Left lung (tissue), 10 donors: ENCODE measurements around the gene CPNE4. TPM values are rescaled to one million over a fixed set of nuclear protein-coding genes. Genes with fewer than 3 reads are reported as not detected.

Experiments used
- ATAC-seq: fragments of 200-7000 bp; cut with Tn5 transposase; one replicate; pipeline ENCODE4 v1.9.1; 2020; ENCODE audit warnings: moderate library complexity
- DNase-seq, 4 donors: peaks; one replicate each; pipeline ENCODE4 v3.0.0-alpha.2; 2013 to 2020
- H3K27ac ChIP-seq, 2 donors: fragments of 200-600 bp; sonication (generic) in 1 of 2; one replicate each; pipeline versions ENCODE4 v1.5.0 to v1.8.0; 2020 to 2021
- H3K27me3 ChIP-seq, 2 donors: fragments of 200-600 bp; sonication (generic) in 1 of 2; one replicate each; pipeline versions ENCODE4 v1.5.0 to v1.8.0; 2020 to 2021
- H3K36me3 ChIP-seq, 2 donors: fragments of 200-600 bp; sonication (generic) in 1 of 2; one replicate each; pipeline versions ENCODE4 v1.5.0 to v1.8.0; 2020 to 2021
- H3K4me1 ChIP-seq, 2 donors: fragments of 200-600 bp; one replicate each; pipeline ENCODE4 v1.8.0; 2021
- H3K4me3 ChIP-seq, 2 donors: fragments of 200-600 bp; sonication (generic) in 1 of 2; one replicate each; pipeline versions ENCODE4 v1.5.0 to v1.8.0; 2020 to 2021; ENCODE audit warnings: mild to moderate bottlenecking in 1 of 2
- H3K9me3 ChIP-seq, 2 donors: fragments of 200-600 bp; sonication (generic) in 1 of 2; one replicate each; pipeline versions ENCODE4 v1.5.0 to v1.8.0; 2020 to 2021
- intact Hi-C, 2 donors: fragments of 100-400 bp; cut with DNase I; formaldehyde crosslinking; loops; one replicate each; pipeline versions ENCODE4 v1.11.2 to v1.14.2; 2022
- polyA plus RNA-seq, 6 donors: library from polyadenylated mRNA; unstranded; fragments of 120-200 nt; gene quantifications; one replicate each; pipeline ENCODE4 v1.2.1, GENCODE V29; 2013; ENCODE audit not compliant: insufficient read length in 6 of 6
- total RNA-seq, 2 donors: library from RNA; stranded (reverse); fragmentation: NEBNext Ultra II Directional; extraction: Animal tissue kit (Norgen Biotek cat#: 25700); gene quantifications; one replicate each; pipeline ENCODE4 v1.2.1, GENCODE V29; 2021
- TF ChIP-seq, protein P1 (sequence below), 2 donors: fragments of 200-600 bp; sonication (generic) in 1 of 2; IDR thresholded peaks; one replicate each; pipeline versions ENCODE4 v1.5.0 to v1.8.0; 2021; ENCODE audit warnings: antibody characterized with exemption in 2 of 2
- donor health status: DM: no; HTN: yes; CAD: no.
- donor health status: DM: no; HTN: no; CAD: no.

CPNE4 gene
- total and polyA plus RNA-seq, 8 donors = 0.24 to 2.1 (median 0.85) TPM

DNA sequence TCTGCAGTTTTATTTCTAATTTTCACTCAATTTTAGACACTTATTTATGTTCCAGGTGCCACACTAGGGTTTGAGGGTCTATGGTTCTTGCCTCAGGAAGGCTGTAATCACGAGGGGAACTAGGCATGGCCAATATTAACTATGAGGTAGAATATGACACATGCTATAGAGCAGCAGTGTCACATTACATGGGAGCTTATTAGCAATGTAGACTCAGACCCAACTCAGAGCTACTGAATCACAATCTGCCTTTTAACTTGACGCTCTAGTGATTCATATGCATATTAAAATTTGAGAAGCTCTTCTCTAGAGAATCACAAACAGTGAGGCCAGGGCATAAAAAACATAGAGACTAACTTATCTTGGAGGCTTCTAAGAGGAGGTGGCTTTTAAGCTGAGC lies 499.2 kb downstream of the CPNE4 start:
- Histone ChIP-seq H3K27ac (no peak overlapping the region), H3K4me1 (no peaks in the 10 kb centered on the region), H3K4me3 (no peak overlapping the region), H3K27me3 (no peaks in the 10 kb centered on the region), H3K36me3 (no peaks in the 10 kb centered on the region), H3K9me3 (no peaks in the 10 kb centered on the region)
- TF ChIP-seq, protein P1, sequence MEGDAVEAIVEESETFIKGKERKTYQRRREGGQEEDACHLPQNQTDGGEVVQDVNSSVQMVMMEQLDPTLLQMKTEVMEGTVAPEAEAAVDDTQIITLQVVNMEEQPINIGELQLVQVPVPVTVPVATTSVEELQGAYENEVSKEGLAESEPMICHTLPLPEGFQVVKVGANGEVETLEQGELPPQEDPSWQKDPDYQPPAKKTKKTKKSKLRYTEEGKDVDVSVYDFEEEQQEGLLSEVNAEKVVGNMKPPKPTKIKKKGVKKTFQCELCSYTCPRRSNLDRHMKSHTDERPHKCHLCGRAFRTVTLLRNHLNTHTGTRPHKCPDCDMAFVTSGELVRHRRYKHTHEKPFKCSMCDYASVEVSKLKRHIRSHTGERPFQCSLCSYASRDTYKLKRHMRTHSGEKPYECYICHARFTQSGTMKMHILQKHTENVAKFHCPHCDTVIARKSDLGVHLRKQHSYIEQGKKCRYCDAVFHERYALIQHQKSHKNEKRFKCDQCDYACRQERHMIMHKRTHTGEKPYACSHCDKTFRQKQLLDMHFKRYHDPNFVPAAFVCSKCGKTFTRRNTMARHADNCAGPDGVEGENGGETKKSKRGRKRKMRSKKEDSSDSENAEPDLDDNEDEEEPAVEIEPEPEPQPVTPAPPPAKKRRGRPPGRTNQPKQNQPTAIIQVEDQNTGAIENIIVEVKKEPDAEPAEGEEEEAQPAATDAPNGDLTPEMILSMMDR (IDR thresholded peaks at IDR 0.05) = no peak
- intact Hi-C loops = no loop called here
- ATAC-seq = no peak
- DNase-seq = no peak

DNA sequence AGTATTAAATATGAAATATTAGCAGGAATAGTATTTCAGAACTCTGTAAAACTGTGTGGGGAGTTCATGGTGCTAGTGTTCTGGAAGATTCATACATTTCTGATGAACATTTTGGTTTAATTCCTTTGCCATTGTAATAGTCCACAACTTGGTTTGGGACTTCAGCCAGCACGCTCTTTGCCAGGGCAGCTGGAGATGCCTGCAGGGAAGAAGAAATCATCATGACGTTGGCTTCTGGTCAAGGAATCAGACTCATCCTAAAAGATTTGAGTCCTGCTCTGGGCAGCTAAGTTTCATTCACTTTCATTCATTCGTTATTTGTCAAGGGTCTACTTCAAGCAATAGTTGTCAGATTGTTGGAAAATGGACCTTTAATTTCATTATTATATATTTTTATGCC lies 499.7 kb downstream of the CPNE4 start:
- no peak overlapping the region for H3K27ac ChIP-seq
- no peaks in the 10 kb centered on the region for H3K9me3 ChIP-seq
- no peak for ATAC-seq
- no peak overlapping the region for H3K4me3 ChIP-seq
- no peaks in the 10 kb centered on the region for H3K4me1 ChIP-seq
- H3K27me3 ChIP-seq = no peaks in the 10 kb centered on the region
- no peaks in the 10 kb centered on the region for H3K36me3 ChIP-seq
- TF ChIP-seq, protein P1 (IDR thresholded peaks at IDR 0.05) = no peak
- intact Hi-C loops = no loop called here
- no peak for DNase-seq

DNA sequence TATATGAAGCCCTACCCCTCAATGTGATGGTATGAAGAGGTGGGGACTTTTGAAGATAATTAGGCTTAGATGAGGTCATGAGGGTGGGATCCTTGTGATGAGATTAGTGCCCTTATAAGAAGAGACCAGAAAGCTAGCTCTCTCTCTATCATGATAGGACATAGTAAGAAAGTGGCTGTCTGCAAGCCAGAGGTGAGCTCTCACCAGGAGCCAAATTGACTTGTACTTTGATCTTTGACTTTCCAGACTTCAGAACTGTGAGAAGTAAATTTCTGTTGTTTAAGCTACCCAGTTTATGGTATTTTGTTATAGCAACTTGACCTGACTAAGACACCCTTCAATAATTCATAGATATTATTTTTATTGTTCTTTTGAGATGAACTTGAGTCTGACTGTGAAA lies 502.2 kb downstream of the CPNE4 start:
- TF ChIP-seq, protein P1 (IDR thresholded peaks at IDR 0.05) = no peak
- Histone ChIP-seq H3K36me3 (no peaks in the 10 kb centered on the region), H3K27ac (no peak overlapping the region), H3K4me3 (no peak overlapping the region), H3K9me3 (no peaks in the 10 kb centered on the region), H3K4me1 (no peaks in the 10 kb centered on the region), H3K27me3 (peaks cover 0 to 17% of the 10 kb centered on the region in 2 donors)
- intact Hi-C loops = no loop called here
- DNase-seq (no peak), ATAC-seq (no peak)

DNA sequence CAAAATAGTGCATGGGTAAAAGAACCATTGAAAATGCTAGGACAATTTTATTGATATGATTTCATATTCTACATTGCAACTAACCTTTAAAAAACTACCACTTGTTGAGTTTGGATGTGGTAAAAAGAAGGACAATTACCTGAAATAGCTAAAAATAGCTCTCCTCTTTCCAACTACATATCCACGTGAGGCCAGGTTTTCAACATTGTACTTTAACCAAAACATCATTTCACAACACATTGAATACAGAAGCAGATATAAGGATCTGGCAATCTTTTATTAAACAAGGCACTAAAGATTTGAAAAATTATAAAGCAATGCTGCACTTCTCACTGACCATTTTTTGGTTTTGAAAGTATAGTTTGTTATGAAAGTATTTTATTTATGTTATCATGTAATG lies 504.0 kb downstream of the CPNE4 start:
- no peak for ATAC-seq
- Histone ChIP-seq H3K27ac (no peak overlapping the region), H3K4me3 (no peak overlapping the region), H3K9me3 (no peaks in the 10 kb centered on the region), H3K36me3 (no peaks in the 10 kb centered on the region), H3K27me3 (peaks cover 9 to 35% of the 10 kb centered on the region in 2 donors), H3K4me1 (no peaks in the 10 kb centered on the region)
- no peak for DNase-seq
- TF ChIP-seq, protein P1 (IDR thresholded peaks at IDR 0.05) = no peak
- intact Hi-C loops = no loop called here

DNA sequence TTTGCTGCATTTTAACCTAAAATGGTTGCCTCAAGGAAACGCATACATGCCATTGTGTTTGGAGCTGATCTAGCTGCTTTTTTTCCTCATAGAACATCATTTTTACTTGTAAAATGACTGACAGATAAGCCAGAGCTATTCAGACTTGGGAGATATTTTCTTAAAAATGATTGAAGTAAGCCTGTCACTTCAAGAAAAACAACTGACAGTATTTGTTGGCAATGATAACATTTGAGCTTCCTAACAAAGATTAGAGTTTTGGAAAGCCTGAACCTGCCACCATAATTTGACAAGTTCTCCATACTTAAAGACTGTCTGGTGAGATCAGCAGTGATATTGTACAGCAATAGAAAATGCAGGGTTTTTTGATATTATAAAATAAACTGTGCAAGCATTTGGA lies 504.4 kb downstream of the CPNE4 start:
- Histone ChIP-seq H3K4me1 (no peaks in the 10 kb centered on the region), H3K9me3 (no peaks in the 10 kb centered on the region), H3K36me3 (no peaks in the 10 kb centered on the region), H3K27ac (no peak overlapping the region), H3K27me3 (peaks cover 9 to 40% of the 10 kb centered on the region in 2 donors), H3K4me3 (no peak overlapping the region)
- ATAC-seq (no peak), DNase-seq (no peak)
- TF ChIP-seq, protein P1 (IDR thresholded peaks at IDR 0.05) = no peak
- intact Hi-C loops = no loop called here
